ENCODE data around the gene ST6GALNAC3.
A peak's percentile ranks its signal among the peaks of the same experiment; 100 is the strongest.

The ST6GALNAC3 gene

DNA sequence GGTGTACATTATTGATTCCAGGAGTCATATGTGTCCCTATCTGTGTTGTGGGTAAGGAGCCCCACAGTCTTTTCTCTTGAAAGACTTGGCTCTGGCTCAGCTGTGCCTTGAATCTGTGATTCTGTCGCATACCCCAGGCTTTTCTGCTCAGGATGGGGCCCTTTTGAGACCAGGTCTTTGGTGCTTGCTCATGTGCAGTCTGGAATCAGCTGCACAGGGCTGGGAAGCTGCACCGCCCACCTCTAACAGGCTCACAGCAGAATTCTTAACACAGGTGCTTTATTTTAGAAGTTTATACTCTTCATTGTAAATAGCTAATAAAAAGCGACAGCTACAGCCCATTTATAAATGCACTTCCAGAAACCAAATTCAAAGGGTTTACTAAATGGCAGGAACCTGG, 61.3 kb downstream of the ST6GALNAC3 start:
- Histone ChIP-seq H3K4me3 (no peak overlapping the region), H3K27ac (no peak overlapping the region)

DNA sequence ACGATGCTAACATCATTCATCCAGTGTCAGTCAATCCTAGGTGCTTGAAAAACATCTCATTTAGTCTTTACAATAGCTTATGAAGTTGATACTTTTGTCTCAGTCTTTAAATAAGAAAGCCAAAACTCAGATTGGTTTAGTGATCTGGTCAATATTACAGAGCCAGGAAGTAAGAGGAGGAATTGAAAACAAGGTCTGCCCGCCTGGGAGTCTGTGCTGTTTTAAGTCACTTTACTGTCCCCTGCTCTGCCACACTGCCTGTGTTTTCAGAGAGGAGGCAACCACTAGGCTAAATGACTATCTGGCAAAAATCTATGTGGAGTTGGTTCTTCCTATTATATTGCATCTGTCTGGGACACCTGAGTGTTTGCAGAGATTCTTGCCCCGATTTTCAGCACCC, 62.3 kb downstream of the ST6GALNAC3 start:
- Histone ChIP-seq H3K27ac (no peak overlapping the region), H3K4me3 (no peak overlapping the region)

DNA sequence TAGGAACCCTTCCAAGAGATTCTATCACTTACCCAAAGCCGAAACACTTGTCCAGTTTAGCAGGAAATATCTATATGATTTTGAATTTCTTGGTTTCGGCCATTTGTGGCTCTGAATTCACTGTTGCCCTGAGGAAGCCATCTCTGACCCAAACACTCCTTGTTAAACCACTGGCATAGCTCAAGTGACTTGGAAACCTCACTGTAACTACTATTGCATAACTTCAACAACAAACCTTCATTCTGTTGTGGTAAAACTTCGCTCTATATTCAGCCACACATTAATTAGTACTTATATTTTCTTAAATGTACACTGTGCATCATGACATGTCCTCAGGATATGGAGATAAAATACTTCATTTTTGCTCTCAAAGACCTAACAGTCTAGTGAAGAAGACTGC, 63.2 kb downstream of the ST6GALNAC3 start:
- H3K27ac ChIP-seq: no peak overlapping the region
- H3K4me3 ChIP-seq: no peak overlapping the region

DNA sequence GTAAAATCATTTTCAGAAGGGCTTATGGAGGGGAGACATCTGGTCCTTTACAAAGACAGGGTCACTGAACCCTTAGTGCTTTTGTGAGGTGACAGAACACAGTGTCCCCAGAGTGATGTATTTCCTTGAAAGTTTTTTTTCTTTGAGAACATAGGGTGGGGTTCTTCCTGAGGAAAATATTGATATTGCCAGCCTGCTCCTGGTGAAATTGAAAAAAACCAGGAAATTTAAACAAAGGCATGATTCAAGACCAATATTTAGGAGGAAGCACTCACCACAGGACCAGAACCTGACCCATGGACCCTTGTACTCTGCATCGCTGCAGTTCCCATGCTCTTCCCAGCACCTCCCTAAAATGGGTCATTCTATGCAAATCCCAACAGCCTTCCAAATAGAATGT, 63.7 kb downstream of the ST6GALNAC3 start:
- no peak overlapping the region for H3K27ac ChIP-seq

DNA sequence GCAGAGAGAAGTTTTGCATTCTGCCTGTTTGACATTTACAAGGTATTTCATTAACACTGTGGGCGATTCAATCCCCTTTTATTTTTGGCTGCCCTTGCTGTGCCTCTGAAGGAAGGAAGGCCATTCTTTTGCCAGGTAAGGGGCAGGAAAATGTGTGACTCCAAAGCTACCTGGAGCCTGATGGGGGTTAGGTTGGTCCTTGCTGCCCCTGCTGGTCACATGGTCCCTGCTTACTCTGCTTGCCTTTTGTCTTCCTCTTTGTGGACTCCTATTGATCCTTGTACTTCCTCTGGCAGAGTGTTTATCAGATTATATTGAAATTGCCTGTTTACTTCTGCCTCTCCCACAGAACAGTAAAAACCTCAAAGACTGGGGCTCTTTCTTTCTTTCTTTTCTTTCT, 65.7 kb downstream of the ST6GALNAC3 start:
- Histone ChIP-seq H3K4me3 (no peak overlapping the region), H3K27ac (peak overlapping the region in 1 of 21 experiments; percentile 31)

More for the DNA sequence above, 63.7 kb downstream of the ST6GALNAC3 start:
- H3K4me3 ChIP-seq: no peak overlapping the region

DNA sequence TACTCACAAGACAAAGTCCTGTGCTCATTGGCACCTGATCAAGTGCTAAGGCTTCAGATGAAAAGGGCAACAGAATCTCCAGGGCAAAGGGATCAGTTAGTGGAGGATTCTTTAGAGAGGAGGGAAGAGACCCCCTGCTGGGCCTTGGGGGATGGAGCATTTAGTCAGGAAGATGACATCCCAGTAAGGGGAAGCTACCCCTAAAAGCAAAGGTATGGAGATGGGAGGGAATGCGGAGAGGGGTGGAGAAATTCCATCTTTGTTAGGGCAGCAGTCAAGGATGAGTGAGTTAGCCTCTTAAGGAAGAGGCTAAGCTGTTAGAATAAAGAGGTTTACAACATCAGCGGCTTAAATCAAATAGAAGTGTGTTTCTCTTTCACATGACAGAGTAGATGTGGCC, 67.4 kb downstream of the ST6GALNAC3 start:
- no peak overlapping the region for H3K4me3 ChIP-seq
- no peak overlapping the region for H3K27ac ChIP-seq

DNA sequence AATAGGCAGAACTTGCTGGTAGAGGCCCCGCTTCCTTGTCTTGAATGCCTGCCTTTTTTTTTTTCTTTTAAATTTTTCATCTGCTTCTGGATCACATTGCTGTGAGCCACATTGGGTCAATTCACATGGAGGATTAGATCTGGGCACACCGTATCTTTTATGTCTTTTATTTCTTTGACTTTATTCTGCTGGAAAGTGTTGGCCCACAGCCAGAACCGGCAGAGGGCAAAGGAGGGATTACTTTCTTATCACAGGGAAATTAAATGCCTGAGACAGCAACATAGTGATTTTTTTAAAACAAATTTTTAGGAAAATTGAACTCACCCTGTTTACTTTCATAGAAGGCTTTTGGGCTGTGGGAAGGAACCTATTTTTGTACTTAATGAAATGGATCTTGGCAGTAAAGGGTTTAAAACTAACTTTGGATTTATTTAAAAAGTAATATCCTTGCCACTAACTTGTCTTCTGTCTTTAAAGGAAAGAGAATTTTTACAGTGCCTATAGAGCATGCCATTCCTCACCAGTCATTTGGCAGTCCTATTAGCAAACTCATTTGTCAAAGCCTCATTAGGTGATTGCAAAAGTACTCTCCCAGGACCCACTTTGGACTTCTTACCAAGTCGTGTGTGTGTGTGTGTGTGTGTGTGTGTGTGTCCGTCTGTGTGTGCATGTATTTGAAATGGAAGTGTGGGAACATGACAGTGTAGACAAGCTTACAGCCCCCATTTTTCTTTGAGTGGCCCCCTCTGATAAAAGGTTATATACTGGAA, 68.4 kb downstream of the ST6GALNAC3 start:
- no peak overlapping the region for H3K27ac ChIP-seq

DNA sequence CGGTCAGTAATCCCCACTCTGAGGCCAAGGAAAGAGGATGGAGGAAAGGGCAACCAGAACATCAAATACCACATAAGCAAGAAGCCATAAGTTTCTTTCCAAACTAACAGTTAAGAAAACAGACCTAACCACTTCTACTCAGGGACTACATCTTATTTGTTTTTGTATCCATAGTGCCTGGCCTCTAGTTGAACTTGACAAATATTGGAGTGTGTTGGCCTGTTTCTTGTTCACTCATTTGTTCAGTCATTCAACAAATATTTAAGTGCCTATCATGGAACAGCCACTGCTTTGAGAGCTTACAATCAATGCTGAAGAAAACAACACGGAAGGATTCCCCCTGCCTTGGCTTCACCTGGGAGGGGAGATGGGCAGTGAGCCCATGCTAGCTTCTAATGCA, 69.7 kb downstream of the ST6GALNAC3 start:
- Histone ChIP-seq H3K4me3 (no peak overlapping the region), H3K27ac (no peak overlapping the region)

More for the DNA sequence above, 68.4 kb downstream of the ST6GALNAC3 start:
- no peak overlapping the region for H3K4me3 ChIP-seq

DNA sequence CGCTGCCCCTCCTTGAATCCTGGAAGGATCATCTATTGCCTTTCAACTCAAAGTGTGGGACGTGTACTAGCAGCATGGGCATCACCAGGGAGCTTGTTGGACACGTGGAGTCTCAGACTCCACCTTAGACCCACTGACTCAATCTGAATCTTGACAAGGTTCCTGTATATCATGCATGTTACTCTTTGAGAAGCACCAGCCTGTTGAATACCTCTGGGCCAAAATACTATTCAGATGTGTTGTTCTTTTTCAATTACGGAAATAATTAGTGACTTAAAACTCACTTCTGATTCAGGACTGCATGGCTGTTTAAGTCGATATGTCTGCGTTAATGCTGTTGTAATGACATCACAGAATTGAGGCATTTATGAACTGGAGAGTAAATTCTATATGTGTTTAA, 70.8 kb downstream of the ST6GALNAC3 start:
- no peak overlapping the region for H3K27ac ChIP-seq

DNA sequence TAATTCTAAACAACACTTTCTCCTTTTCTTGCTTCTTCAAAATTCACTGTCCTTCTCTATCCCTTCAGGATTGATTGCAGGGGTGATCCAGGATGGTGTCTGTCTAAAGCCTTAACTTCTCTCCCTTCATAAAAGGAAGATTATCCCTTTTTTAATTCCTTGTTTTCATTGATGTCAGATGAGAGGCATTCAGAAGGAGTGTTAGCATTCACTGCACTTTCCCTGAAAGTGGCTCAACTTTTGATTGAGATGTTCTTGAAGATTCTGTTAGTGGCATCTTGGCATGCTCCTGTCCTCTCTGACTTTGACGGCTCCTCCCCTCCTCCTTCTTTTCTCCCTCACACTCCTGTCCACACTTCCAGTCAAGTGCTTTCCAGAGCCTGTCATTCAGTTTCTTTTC, 71.6 kb downstream of the ST6GALNAC3 start:
- Histone ChIP-seq H3K27ac (no peak overlapping the region), H3K4me3 (no peak overlapping the region)

More for the DNA sequence above, 70.8 kb downstream of the ST6GALNAC3 start:
- H3K4me3 ChIP-seq: no peak overlapping the region

DNA sequence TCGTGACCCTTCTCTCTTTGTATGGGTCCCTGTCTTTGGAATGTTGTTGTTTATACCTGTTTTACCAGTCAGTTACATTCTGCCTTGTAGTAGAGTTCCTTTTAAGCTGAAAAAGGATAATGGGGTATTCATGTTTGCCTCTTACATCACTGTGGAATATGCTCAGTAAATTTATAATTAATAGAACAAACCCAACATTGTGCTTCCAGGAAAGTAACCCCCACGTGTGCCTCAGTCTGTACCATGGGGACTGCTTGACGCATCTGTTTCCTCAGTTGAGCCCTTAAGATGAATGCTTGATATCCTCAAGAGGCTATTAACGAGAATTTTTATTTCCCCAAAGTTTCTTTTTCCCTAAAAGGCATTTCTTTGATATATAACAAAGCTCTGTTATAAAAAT, 73.4 kb downstream of the ST6GALNAC3 start:
- no peak overlapping the region for H3K4me3 ChIP-seq
- no peak overlapping the region for H3K27ac ChIP-seq

DNA sequence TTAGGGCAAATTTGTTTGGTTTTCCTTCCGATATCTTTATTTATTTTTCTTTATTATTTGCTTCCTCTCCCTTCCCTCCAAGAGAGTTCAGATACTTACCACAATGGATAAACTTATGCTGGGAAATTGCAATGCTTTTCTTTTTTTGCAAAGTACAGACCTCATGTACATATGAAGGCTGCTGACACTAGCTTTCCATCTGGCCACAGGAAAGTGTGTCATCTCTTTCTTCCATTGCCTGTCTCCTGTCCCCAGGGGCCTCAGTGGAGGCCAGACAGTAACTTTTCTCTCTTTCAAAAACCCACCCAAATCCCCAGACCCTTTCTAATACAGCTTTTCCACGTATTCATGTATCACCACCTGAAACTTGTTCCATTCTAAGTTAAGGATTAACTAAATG, 73.9 kb downstream of the ST6GALNAC3 start:
- H3K4me3 ChIP-seq: no peak overlapping the region
- H3K27ac ChIP-seq: peak overlapping the region in 1 of 21 experiments; percentile 38

DNA sequence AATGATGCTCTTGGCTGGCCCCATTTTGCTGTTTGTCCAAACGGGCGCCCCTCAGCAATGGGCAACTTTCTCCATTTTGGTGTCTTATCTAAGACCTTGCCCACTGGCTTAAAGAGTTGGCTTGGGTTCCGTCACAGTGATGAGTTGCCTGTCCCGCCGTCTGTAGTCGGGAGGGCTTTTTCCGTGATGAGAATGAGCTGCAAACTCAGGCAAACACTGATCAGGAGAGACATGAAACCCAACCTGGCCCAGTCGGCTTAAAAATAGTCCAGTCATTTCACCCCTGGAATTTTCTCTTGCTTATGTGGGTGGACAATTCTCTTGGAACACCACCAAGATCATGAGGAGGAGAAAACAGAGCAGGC, 79.3 kb downstream of the ST6GALNAC3 start:
- no peak overlapping the region for H3K27ac ChIP-seq
- peak overlapping the region in 1 of 7 experiments; percentile 28 for H3K4me3 ChIP-seq

DNA sequence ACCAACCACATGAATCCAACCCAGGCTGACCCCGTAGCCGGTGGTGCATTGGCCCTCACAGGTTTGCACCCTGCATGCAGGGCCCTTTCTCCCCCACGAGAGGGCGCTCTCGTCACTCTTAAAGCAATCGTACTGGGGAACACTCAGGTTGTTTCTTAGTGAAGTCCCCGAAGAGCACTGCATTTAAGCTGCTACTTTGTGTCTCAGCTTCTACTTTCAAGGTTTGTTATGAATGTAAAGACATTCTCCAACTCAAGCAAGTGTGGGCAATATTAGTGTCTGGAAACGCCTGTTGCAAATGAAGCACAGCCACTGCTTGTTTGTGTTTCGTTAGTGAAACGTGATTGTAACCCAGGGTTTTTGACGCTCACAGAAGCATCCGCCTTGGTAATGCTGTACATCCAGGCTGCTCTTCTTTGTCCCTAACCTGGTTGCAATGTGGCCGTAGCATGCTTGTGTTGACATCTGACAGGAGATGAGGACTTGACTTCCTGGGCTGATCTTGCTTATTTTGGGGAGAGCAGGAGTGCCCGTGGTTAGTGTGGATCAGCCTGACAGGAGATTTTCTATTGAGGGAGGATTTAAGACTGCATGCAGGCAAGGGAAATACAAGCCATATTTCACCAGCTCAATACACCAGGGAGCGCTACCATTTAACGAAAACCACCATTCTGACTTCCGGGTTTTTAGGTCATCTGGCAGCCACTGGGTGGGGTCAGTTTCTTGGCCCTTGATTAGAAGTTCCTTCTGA, 79.8 kb downstream of the ST6GALNAC3 start:
- Histone ChIP-seq H3K4me3 (peak overlapping the region; percentile 17 to 33 (median 27)), H3K27ac (peak overlapping the region in 13 of 21 experiments; percentile 14 to 67 (median 49))

DNA sequence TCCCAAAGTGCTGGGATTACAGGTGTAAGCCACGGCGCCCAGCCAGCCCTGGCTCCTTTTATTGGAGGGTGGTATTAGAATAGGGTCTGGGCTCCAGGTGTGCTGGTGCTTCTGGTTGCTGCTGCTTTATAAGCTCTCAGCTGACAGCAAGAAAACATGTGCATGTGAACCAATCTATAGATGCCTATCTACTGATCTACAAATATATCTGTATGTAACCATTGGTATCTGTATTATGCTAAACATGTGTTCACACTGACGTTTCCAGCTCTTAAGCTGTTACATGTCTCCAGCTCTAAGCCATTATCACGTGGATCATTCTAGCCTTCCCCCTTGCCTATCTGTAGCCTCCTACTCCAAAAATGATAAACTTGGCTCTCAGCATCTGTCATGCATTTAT, 82.4 kb downstream of the ST6GALNAC3 start:
- Histone ChIP-seq H3K4me3 (no peak overlapping the region), H3K27ac (no peak overlapping the region)

DNA sequence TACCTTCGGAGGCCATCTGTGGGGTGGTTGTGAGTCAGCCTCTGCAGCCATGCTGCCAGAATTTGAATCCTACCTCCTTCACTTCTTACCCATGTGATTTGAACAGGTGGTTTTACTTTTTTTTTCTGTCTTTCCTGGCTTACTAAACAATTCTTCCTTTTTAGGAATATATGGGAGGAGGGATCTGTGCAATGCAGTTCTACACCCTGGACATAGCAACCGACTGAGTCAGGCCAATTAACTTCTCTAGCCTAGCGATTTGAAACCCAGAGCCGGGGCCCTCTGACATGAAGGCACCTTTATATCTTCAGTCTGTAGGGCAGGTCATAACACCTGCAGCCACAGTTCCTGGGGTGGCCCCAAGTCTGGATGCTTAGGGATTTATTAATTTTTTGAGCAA, 83.6 kb downstream of the ST6GALNAC3 start:
- H3K27ac ChIP-seq: no peak overlapping the region
- H3K4me3 ChIP-seq: no peak overlapping the region

DNA sequence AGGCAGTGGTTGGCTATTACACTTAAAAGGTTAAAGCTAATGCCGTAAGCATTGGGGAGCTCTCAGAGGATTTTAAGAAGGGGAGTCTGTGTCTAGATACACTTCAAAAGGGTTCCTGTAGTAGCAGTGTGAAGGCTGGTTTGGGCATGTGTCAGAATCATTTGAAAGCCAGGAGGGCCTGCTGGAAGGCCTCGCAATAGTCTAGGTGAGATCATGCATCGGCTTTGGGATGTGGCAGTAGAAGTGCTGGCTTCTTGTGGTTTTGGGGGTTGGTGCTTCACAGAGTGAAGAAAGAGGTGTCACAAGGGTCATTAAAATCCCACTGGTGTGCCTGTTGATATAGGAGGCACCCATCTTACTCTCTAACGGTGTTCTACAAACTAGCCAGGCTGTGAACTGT, 85.7 kb downstream of the ST6GALNAC3 start:
- no peak overlapping the region for H3K27ac ChIP-seq
- H3K4me3 ChIP-seq: no peak overlapping the region

DNA sequence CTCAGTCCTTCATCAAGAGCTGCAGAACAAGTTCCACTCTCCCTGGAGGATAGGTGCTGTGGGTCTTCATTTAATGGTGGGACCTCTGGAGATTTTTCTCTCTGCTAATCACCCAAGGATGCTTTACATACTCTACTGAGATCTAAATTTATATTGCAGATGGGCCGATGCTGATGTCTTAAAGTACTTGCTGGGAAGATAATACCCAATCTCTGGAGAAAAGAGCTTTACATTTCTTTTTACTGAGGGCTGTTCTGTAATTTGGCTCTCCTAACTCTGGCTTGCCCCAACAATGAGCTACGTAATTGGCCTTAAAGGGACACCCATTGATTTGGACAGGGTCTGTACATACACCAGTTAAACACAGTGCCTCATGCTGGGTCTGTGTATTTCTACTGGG, 86.9 kb downstream of the ST6GALNAC3 start:
- no peak overlapping the region for H3K4me3 ChIP-seq
- no peak overlapping the region for H3K27ac ChIP-seq

DNA sequence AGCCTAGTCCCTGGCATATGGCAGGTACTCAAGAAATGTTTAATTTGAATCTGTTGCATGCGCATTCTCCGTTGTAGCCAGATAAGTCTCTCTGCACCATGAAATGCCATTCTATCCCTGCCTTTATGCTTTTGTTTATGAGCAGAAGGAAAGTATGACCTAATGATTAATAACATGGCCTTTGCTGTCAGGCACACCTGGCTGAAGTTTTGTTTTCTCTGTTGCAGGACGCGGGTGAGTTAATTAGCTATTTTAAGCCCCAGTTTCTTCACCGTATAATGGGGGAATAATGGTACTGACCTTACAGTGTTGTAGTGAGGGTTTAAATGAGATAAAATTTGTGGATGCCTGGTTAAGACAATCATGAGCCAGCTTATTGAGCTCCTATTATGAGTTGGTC, 87.7 kb downstream of the ST6GALNAC3 start:
- Histone ChIP-seq H3K4me3 (no peak overlapping the region), H3K27ac (no peak overlapping the region)

DNA sequence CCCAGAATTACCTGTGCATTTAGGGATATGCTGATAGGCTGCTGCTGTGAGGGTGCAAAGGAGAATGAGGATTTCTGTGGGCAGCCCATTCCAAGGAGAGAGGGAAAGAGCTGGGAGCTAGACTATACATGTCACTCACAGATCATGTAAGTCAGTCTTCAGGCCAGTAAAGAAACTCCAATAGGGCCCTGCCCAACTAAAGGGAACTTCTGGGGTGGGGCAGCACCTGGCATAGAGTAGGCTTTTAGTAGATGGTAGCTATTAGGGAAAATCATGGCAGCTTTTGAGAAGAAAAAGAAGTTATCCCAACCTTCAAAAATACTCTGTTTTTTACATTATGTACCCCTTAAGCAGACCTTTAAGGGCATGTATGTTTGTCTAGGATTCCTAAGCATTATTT, 89.6 kb downstream of the ST6GALNAC3 start:
- Histone ChIP-seq H3K27ac (no peak overlapping the region), H3K4me3 (no peak overlapping the region)

DNA sequence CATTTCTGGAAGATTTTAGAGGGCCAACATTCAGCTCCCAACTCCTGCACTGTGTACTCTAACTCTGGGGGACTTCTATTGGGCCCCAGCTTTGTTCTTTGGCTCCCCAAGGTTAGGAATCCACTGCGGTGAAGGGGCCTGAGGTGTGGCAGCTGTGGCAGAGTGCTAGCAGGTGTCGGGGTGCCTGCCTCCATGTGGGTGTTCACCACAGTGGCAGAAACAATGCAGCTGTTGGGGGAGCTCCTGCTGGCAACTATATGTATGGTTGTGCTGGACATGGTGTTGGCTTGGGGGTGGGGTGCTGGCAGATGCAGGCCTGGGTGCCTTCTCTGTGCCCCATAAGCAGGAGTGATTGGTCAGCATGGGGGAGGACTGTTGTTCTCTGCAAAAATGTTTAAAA, 95.5 kb downstream of the ST6GALNAC3 start:
- Histone ChIP-seq H3K4me3 (no peak overlapping the region), H3K27ac (no peak overlapping the region)

Data from skin epidermis (tissue), 12 donors.